Cerebellar nuclear complex (tissue), 1 donor: ENCODE results near the gene LRRC75A.
A peak's percentile ranks its signal among the peaks of the same experiment; 100 is the strongest.
"Not testable (repeated sequence)": the region's sequence is repeated elsewhere in the genome, so short reads cannot be mapped to it uniquely, and the experiment has no call there.

ENCODE experiments used
- DNase-seq, 2 experiments: peaks; one replicate each; lab custom pipeline; 2025; lab: John Stamatoyannopoulos, UW

Gene LRRC75A, protein sequence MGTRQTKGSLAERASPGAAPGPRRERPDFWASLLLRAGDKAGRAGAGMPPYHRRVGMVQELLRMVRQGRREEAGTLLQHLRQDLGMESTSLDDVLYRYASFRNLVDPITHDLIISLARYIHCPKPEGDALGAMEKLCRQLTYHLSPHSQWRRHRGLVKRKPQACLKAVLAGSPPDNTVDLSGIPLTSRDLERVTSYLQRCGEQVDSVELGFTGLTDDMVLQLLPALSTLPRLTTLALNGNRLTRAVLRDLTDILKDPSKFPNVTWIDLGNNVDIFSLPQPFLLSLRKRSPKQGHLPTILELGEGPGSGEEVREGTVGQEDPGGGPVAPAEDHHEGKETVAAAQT

GRCh38 chr17:16491703-16492612 lies at the start of gene LRRC75A:
TSS of gene LRRC75A (minus strand) at chr17:16492193. CDS start at chr17:16491990, 203 bp downstream.
- DNase-seq = no peak

- DNase-seq = no peak
Observed at GRCh38 chr17:16537130-16537458, 45.1 kb upstream of the LRRC75A start.

- no peak for DNase-seq
Observed at GRCh38 chr17:16534236-16534635, 42.2 kb upstream of the LRRC75A start.

DNA sequence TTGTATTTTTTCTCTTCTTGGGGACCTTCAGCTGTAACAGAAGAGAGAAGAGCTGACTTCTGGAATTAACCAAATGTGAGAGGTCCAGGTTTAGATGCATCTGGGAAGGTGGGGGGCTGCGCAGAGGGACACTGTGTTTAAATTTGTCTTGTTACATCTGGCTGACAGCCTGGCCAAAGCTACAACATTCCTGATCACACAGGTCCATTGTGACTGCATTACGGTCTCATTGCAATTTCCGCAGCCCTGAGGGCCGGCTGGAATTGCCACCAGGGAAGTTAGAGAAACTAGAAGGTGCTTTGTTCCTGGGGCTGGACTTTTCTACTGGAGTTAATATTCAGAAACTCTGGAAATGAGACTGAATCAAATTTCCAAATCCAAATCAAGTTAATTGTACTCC lies 37.9 kb upstream of the LRRC75A start:
- DNase-seq = no peak

- no peak for DNase-seq
Observed at GRCh38 chr17:16527298-16527697, 35.3 kb upstream of the LRRC75A start.

- DNase-seq = not testable (repeated sequence)
Observed at GRCh38 chr17:16525556-16525955, 33.6 kb upstream of the LRRC75A start.

GRCh38 chr17:16521070-16521727 lies 29.2 kb upstream of the LRRC75A start:
- DNase-seq = peak in 1 of 2 experiments; percentile 8

DNA sequence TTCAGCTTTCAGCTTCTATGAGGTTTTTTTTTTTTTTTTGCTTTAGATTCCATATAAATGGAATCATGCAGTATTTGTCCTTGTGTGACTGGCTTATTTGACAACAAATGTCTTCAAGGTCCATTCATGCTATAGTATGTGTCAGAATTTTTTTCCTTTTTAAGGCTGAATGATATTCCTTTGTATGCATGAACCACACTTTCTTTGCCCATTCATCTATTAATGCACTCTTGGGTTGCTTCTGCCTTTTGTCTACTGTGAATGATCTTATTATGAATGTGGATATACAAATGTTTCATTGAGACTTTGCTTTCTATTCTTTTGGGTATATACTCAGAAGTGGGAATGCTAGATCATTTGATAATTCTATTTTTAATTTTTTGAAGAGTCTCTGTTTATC lies 27.0 kb upstream of the LRRC75A start:
- DNase-seq = no peak

GRCh38 chr17:16517477-16517876 lies 25.5 kb upstream of the LRRC75A start:
- no peak for DNase-seq

DNA sequence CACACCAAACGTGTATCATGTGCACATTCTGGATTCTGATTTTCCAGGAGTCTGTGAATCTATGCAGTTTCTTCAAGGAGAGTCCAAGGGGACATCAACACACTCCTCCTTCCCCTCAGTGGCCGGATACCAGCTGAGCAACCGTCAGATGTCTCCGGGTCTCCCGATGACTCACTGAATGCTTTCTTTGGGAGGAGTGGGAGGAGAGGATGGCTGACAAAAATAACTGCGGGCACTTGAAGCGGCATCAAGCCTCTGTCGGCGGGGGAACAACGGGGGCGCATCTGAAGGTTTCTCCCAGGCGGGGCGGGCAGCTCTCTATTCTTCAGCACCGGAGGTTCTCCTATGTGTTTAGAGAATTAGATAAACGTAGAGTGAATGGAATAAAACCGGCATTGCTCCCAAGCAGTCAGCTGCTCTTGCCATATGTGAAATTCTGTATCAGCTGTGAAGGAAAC lies 24.6 kb upstream of the LRRC75A start:
- DNase-seq = no peak

DNA sequence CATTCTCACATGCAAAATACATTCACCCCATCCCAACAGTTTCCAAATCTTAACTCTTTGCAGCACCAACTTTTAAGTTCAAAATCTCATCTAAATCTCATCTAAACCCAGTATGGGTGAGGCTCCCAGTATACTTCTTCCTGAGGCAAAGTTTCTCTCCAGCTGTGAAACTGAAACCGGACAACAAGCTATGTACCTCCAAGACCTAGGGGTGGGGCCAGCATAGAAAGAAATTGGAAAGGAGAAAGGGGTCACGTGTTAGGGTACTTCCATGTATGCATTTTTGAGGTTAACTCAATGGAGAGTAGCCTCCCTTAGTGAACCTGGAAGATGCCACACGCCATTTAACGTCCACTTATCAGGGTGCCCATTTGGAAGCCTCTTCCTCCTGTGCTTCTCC lies 23.9 kb upstream of the LRRC75A start:
- no peak for DNase-seq

DNA sequence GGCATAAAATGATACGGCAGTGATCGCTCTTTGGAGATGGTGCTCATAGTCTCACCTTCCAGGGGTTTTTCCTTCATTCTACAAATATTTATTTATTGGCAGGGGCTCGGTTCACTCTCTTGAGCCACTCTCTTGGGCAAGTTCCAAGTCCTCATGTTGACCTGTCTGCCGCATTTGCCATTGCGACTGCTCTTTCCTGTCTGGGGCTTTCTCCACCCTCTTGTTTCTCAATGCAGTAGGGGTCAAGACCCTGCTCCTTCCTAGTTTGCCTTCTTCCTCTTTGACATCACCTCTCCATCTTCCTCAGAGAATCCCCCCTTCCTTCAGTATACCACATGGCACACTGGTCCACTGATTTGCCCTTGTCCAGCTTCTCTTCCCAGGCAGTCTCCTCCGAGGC lies 21.9 kb upstream of the LRRC75A start:
- no peak for DNase-seq

DNA sequence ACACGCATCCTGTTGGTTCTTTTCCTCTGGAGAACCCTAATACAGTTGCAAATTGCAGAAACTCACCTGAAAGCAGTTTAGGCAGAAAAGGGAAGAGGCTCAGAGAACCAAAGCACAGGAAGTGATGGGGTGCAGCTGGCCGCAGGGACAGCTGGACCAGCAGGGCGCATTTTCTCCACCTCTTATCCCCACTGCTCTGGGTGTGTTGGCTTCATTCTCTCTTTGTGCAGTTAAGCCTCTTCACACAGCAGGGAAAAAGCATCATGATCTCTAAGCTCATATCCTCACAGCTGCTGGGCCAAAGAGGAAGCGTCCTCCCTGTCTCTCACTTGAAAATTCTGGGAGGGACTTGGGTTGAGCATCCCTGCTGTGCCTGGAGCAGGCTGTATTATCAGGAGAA lies 20.0 kb upstream of the LRRC75A start:
- no peak for DNase-seq

DNA sequence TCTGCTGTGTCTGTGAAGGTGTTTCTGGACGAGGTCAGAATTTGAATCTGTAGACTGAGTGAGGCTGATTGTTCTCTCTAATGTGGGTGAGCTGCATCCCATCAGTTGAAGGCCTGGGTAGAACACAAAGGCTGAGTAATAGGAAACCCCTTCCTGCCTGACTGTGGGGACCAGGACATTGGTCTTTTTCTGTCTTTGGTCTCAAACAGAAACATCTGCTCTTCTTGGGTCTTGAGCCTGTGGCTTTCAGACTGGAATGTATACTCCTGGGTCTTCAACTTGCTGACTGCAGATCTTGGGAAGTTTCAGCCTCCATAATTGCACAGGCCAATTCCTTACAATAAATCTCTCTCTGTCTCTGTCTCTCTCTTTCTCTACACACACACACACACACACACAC lies 19.6 kb upstream of the LRRC75A start:
- no peak for DNase-seq

GRCh38 chr17:16507918-16508533 lies 16.0 kb upstream of the LRRC75A start:
- DNase-seq = no peak

DNA sequence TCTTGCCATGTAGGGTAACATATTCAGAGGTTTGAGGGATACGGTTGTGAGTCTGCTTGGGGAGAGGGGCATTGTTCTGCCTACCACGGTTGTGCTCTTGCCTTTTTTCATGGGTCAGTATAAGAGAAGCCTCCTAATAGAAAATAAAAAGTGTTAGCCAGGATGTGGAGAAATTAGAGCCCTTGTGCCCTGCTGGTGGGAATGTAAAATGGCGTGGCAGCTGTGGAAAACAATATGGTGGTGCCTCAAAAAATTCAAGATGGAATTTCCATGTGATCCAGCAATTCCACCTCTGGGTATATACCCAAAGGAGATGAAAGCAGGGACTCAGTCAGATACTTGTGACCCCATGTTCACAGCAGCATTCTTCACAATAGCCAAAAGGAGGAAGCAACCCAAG lies 14.2 kb upstream of the LRRC75A start:
- DNase-seq = no peak

GRCh38 chr17:16504984-16505383 lies 13.0 kb upstream of the LRRC75A start:
- DNase-seq = no peak

DNA sequence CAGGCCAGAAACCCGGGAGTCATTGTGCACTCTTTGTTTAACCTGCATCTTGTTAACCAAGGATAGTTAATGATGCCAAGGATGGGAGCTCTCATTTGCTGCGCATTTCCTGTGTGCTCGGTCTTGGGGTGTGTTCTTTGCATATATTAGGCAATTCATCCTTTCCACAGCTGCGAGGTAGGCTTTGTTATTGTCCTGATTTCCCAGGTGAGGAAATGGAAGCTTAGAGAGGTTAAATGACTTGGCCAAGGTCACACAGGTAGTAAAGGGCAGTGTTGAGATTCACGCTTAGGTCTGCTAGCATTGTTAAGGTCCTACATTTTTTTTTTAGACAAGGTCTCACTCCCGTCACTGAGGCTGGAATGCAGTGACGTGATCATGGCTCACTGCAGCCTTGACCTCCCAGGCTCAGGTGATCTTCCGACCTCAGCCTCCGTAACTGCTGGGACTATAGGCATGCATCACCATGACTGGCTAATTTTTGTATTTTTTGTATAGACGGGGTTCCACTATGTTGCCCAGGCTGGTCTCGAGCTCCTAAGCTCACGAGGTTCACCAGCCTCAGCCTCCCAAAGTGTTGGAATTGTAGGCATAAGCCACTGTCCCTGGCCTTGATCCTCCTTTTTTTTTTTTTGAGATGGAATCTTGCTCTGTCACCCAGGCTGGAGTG lies 5.0 kb upstream of the LRRC75A start:
- no peak for DNase-seq

GRCh38 chr17:16495980-16496819 lies 4.2 kb upstream of the LRRC75A start:
- DNase-seq = no peak

- DNase-seq = no peak
Observed at GRCh38 chr17:16495561-16495960, 3.6 kb upstream of the LRRC75A start.

DNA sequence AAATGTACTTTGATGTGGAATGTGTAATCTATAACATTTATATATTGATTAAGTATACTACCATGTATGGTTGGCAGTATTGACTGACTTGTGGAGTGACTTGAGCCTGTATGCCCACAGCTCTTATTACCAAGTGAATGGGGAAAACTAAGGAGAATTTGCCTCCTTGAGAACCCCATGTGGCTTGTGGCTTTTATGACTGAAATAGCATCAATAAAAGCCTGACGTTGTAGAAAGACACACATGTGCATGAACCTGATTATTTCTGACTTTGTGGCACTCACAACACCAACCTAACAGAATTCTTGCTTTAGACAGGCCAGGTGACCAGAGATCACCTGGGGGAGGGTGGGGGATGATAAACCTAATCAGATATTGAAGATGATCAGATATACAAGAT lies 2.1 kb upstream of the LRRC75A start:
- no peak for DNase-seq
